Measurements from ENCODE around the gene EGFL8. TPM values are rescaled to one million over a fixed set of nuclear protein-coding genes. Genes with fewer than 3 reads are reported as not detected.

Gene EGFL8
- total RNA-seq: 1 to 10 TPM; 4.8 to 5.2 TPM

- H3K27ac ChIP-seq: peak within 1 kb of the TSS; percentile 35 to 51
- H3K4me3 ChIP-seq: no peak within 1 kb of the TSS
- TF ChIP-seq, protein P1, sequence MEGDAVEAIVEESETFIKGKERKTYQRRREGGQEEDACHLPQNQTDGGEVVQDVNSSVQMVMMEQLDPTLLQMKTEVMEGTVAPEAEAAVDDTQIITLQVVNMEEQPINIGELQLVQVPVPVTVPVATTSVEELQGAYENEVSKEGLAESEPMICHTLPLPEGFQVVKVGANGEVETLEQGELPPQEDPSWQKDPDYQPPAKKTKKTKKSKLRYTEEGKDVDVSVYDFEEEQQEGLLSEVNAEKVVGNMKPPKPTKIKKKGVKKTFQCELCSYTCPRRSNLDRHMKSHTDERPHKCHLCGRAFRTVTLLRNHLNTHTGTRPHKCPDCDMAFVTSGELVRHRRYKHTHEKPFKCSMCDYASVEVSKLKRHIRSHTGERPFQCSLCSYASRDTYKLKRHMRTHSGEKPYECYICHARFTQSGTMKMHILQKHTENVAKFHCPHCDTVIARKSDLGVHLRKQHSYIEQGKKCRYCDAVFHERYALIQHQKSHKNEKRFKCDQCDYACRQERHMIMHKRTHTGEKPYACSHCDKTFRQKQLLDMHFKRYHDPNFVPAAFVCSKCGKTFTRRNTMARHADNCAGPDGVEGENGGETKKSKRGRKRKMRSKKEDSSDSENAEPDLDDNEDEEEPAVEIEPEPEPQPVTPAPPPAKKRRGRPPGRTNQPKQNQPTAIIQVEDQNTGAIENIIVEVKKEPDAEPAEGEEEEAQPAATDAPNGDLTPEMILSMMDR (IDR thresholded peaks at IDR 0.05): no peak
- H3K9me3 ChIP-seq: no peaks in the 10 kb centered on the region
- H3K27me3 ChIP-seq: no peaks in the 10 kb centered on the region
- no peaks in the 10 kb centered on the region for H3K4me1 ChIP-seq
- no peak for DNase-seq (ENCODE audit: low spot score)
- H3K36me3 ChIP-seq: peaks cover 63% of the 10 kb centered on the region
Observed at GRCh38 chr6:32164295-32164694, at the start of gene EGFL8. Gene EGFL8, plus strand, starts transcription at chr6:32164595. Its CDS starts 1,571 bp downstream, at chr6:32166166.

GRCh38 chr6:32114796-32115195 lies 49.6 kb upstream of the EGFL8 start:
- Histone ChIP-seq H3K9me3 (no peaks in the 10 kb centered on the region), H3K4me3 (no peak overlapping the region), H3K27ac (peak overlapping the region; percentile 83 to 89), H3K36me3 (peaks cover 27% of the 10 kb centered on the region), H3K27me3 (no peaks in the 10 kb centered on the region), H3K4me1 (peaks cover 0 to 62% of the 10 kb centered on the region in 2 donors)
- no peak for DNase-seq (ENCODE audit: low spot score)
- TF ChIP-seq, protein P1 (IDR thresholded peaks at IDR 0.05): no peak

DNA sequence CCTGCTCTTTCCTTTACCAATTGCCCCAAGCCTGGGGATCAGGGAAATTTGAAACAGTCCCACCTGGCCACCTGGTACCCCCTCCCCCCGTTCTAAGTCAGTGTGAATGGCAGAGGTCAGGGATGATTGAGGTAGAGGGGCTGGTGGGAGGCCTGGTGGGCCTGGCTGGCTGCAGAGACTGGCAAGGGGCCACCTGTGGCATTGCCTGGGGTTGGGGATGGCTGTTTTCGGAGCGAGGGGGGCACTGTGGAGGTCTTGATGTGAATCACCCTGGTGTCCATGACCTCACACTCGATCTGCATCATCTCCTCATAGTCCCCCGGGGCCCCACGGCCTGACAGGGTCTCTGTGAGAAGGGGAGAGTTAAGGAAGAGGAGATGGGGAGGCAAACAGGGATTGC lies 48.8 kb upstream of the EGFL8 start:
- Histone ChIP-seq H3K9me3 (no peaks in the 10 kb centered on the region), H3K27ac (peak overlapping the region in 1 of 2 donors; percentile 89), H3K4me1 (peaks cover 0 to 54% of the 10 kb centered on the region in 2 donors), H3K27me3 (no peaks in the 10 kb centered on the region), H3K4me3 (no peak overlapping the region), H3K36me3 (peaks cover 35% of the 10 kb centered on the region)
- DNase-seq (ENCODE audit: low spot score): no peak
- TF ChIP-seq, protein P1 (IDR thresholded peaks at IDR 0.05): no peak

GRCh38 chr6:32116674-32117073 lies 47.7 kb upstream of the EGFL8 start:
- Histone ChIP-seq H3K27me3 (no peaks in the 10 kb centered on the region), H3K4me3 (no peak overlapping the region), H3K36me3 (peaks cover 46% of the 10 kb centered on the region), H3K9me3 (no peaks in the 10 kb centered on the region), H3K27ac (no peak overlapping the region), H3K4me1 (peaks cover 0 to 43% of the 10 kb centered on the region in 2 donors)
- DNase-seq (ENCODE audit: low spot score): no peak
- TF ChIP-seq, protein P1 (IDR thresholded peaks at IDR 0.05): peak; percentile 29 to 55

- Histone ChIP-seq H3K27ac (no peak overlapping the region), H3K36me3 (peaks cover 53% of the 10 kb centered on the region), H3K27me3 (no peaks in the 10 kb centered on the region), H3K4me3 (no peak overlapping the region), H3K9me3 (no peaks in the 10 kb centered on the region), H3K4me1 (peaks cover 0 to 36% of the 10 kb centered on the region in 2 donors)
- no peak for DNase-seq (ENCODE audit: low spot score)
- TF ChIP-seq, protein P1 (IDR thresholded peaks at IDR 0.05): no peak
Observed at GRCh38 chr6:32117461-32117860, 46.9 kb upstream of the EGFL8 start.
